Neural cell (in vitro differentiated cells): Measurements from ENCODE around the gene PHACTR3. TPM values are rescaled to one million over a fixed set of nuclear protein-coding genes. Genes with fewer than 3 reads are reported as not detected.

Source experiments
- H2AFZ ChIP-seq: fragments of 200-600, 300-800 bp; sonication (generic), shearing (Covaris generic); 2 replicates; pipeline ENCODE4 v1.6.0; 2014; ENCODE audit warnings: low read depth, mild to moderate bottlenecking, antibody characterized with exemption, low read length, moderate library complexity
- H3F3A ChIP-seq: fragments of 200-600 bp; shearing (Covaris generic); 2 replicates; pipeline ENCODE4 v1.6.1; 2016; ENCODE audit warnings: mild to moderate bottlenecking, moderate library complexity, mixed read lengths, antibody characterized with exemption, low read length; ENCODE audit not compliant: insufficient read depth, poor library complexity, severe bottlenecking
- H3K27ac ChIP-seq: fragments of 200-600, 300-800 bp; sonication (generic), shearing (Covaris generic); 2 replicates; pipeline ENCODE4 v1.5.1; 2014; ENCODE audit warnings: mild to moderate bottlenecking, low read length, moderate library complexity
- H3K27me3 ChIP-seq: fragments of 300-800, 200-600 bp; sonication (generic), shearing (Covaris generic); 2 replicates; pipeline ENCODE4 v1.6.0; 2014; ENCODE audit warnings: mild to moderate bottlenecking, low read depth, low read length, moderate library complexity; ENCODE audit not compliant: insufficient read depth
- H3K36me3 ChIP-seq: fragments of 300-800, 200-600 bp; sonication (generic), shearing (Covaris generic); 2 replicates; pipeline ENCODE4 v1.5.1; 2014; ENCODE audit warnings: mild to moderate bottlenecking, antibody characterized with exemption, low read length, moderate library complexity; ENCODE audit not compliant: insufficient read depth
- H3K4me2 ChIP-seq: fragments of 300-800, 200-600 bp; sonication (generic), shearing (Covaris generic); 2 replicates; pipeline ENCODE4 v1.6.0; 2014; ENCODE audit warnings: mild to moderate bottlenecking, low read length
- H3K4me3 ChIP-seq: fragments of 300-800, 200-600 bp; sonication (generic), shearing (Covaris generic); 2 replicates; pipeline ENCODE4 v1.5.1; 2014; ENCODE audit warnings: mild to moderate bottlenecking, low read length, moderate library complexity
- H3K79me2 ChIP-seq: fragments of 200-600 bp; shearing (Covaris generic); replicated peaks from 2 replicates; pipeline ENCODE4 v1.6.0; 2014; ENCODE audit warnings: mild to moderate bottlenecking, low read length, moderate library complexity; ENCODE audit not compliant: insufficient read depth
- H3K9ac ChIP-seq: fragments of 300-800, 200-600 bp; sonication (generic), shearing (Covaris generic); 2 replicates; pipeline ENCODE4 v1.6.1; 2016; ENCODE audit warnings: mild to moderate bottlenecking, low read length, mixed read lengths
- H3K9me2 ChIP-seq: fragments of 200-600 bp; shearing (Covaris generic); 2 replicates; pipeline ENCODE4 v1.6.1; 2016; ENCODE audit warnings: mild to moderate bottlenecking, low read length, mixed read lengths; ENCODE audit not compliant: insufficient read depth
- H3K9me3 ChIP-seq: fragments of 200-600, 300-800 bp; sonication (generic), shearing (Covaris generic); 2 replicates; pipeline ENCODE4 v1.6.1; 2016; ENCODE audit warnings: mild to moderate bottlenecking, mixed run types, low read length, moderate library complexity, mixed read lengths
- H4K20me1 ChIP-seq: fragments of 200-600 bp; shearing (Covaris generic); 2 replicates; pipeline ENCODE4 v1.6.1; 2016; ENCODE audit warnings: mild to moderate bottlenecking, mixed run types; ENCODE audit not compliant: insufficient read depth
- EP300 ChIP-seq: fragments of 450-650 bp; conservative IDR thresholded peaks from 2 replicates; pipeline ENCODE4 v1.6.1; 2014; ENCODE audit warnings: antibody characterized with exemption, mild to moderate bottlenecking, moderate library complexity; ENCODE audit not compliant: poor library complexity, severe bottlenecking
- EZH2 ChIP-seq: fragments of 200-600, 300-800 bp; shearing (Covaris generic), sonication (generic); IDR thresholded peaks from 2 replicates; pipeline ENCODE4 v1.6.1; 2014; ENCODE audit warnings: antibody characterized with exemption, low read length, borderline replicate concordance, mild to moderate bottlenecking; ENCODE audit not compliant: insufficient read depth, poor library complexity, severe bottlenecking
- MXI1 ChIP-seq: fragments of 450-650 bp; conservative IDR thresholded peaks from 2 replicates; pipeline ENCODE4 v1.6.1; 2014; ENCODE audit warnings: antibody characterized with exemption, mild to moderate bottlenecking; ENCODE audit not compliant: poor library complexity, severe bottlenecking
- POLR2AphosphoS5 ChIP-seq: IDR thresholded peaks from 2 replicates; pipeline ENCODE4 v1.6.1; 2012
- RAD21 ChIP-seq: fragments of 450-650 bp; conservative IDR thresholded peaks from 2 replicates; pipeline ENCODE4 v1.6.1; 2014; ENCODE audit warnings: antibody characterized with exemption, mild to moderate bottlenecking, moderate library complexity
- SMC3 ChIP-seq: fragments of 450-650 bp; conservative IDR thresholded peaks from 2 replicates; pipeline ENCODE4 v1.6.1; 2014; ENCODE audit warnings: antibody characterized with exemption, mild to moderate bottlenecking, moderate library complexity; ENCODE audit not compliant: poor library complexity
- TAF1 ChIP-seq: IDR thresholded peaks from 2 replicates; pipeline ENCODE4 v1.6.1; 2012; ENCODE audit warnings: low read depth
- polyA plus RNA-seq: library from polyadenylated mRNA; depleted of rRNA; stranded (reverse); fragments of >200 nt; gene quantifications from 2 replicates; pipeline ENCODE4 v1.2.3, GENCODE V29; 2014
- TF ChIP-seq, protein P1 (sequence below): IDR thresholded peaks from 2 replicates; pipeline ENCODE4 v1.6.1; 2012; ENCODE audit warnings: borderline replicate concordance
- TF ChIP-seq, protein P2 (sequence below): fragments of 450-650 bp; IDR thresholded peaks from 2 replicates; pipeline ENCODE4 v1.5.1; 2014; ENCODE audit warnings: antibody characterized with exemption, mild to moderate bottlenecking, moderate library complexity; ENCODE audit not compliant: poor library complexity, severe bottlenecking

Gene PHACTR3
- polyA plus RNA-seq, 1 donor from 2014 or later: 1.3 TPM

DNA sequence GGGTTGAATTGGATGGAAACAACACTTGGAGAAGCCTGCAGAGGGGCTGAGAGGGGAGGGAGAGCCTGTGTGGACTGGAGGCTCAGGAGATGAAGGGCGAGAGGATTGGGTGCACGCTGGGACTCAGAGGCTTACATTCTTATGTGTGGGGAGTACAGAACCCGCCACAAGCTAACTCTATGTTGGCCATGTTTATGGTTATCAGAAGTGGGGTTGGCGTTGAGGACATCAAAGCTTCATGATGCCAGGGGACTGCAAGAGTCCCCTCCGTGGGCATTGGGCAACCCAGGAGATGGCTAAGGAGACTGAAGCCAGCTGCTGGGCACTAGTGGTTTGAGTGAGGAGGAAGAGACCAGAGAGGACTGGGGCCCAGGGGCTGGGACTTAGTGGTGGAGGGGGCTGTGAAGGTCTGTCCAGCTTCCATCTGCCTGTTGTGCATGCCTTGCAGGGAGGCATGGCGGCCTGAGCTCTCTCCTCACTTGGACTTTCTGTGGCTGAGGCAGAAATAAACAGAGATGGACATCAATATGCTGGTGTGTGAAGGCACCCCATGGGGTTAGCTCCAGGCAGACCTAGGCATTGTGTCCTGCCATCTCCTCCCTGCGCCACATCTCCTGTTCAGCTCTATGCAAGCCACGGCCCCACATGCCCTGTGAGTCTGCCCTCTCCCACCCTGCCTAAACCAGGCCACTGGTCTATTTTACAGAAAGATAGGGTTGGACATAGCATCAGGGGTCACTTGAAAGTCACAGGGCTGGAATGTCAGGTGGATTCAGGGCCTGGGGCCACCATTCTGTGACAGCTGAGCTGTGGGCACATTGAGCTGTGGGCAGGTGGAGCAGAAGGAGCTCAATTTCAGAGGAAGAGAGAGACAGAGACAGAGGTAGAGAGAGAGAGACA, 61.6 kb downstream of the PHACTR3 start:
- Histone ChIP-seq H3K27ac (no peak overlapping the region), H3K4me2 (no peak overlapping the region), H3K36me3 (no peaks in the 10 kb centered on the region), H3F3A (no peaks in the 10 kb centered on the region), H3K9me3 (no peaks in the 10 kb centered on the region), H4K20me1 (no peaks in the 10 kb centered on the region), H3K9me2 (no peaks in the 10 kb centered on the region), H3K4me3 (no peak overlapping the region), H3K9ac (no peak overlapping the region), H3K79me2 (no peaks in the 10 kb centered on the region), H3K27me3 (no peaks in the 10 kb centered on the region), H2AFZ (no peak overlapping the region)
- no peak for TF ChIP-seq EP300
- TF ChIP-seq, protein P1, sequence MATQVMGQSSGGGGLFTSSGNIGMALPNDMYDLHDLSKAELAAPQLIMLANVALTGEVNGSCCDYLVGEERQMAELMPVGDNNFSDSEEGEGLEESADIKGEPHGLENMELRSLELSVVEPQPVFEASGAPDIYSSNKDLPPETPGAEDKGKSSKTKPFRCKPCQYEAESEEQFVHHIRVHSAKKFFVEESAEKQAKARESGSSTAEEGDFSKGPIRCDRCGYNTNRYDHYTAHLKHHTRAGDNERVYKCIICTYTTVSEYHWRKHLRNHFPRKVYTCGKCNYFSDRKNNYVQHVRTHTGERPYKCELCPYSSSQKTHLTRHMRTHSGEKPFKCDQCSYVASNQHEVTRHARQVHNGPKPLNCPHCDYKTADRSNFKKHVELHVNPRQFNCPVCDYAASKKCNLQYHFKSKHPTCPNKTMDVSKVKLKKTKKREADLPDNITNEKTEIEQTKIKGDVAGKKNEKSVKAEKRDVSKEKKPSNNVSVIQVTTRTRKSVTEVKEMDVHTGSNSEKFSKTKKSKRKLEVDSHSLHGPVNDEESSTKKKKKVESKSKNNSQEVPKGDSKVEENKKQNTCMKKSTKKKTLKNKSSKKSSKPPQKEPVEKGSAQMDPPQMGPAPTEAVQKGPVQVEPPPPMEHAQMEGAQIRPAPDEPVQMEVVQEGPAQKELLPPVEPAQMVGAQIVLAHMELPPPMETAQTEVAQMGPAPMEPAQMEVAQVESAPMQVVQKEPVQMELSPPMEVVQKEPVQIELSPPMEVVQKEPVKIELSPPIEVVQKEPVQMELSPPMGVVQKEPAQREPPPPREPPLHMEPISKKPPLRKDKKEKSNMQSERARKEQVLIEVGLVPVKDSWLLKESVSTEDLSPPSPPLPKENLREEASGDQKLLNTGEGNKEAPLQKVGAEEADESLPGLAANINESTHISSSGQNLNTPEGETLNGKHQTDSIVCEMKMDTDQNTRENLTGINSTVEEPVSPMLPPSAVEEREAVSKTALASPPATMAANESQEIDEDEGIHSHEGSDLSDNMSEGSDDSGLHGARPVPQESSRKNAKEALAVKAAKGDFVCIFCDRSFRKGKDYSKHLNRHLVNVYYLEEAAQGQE: no peak
- no peak for TF ChIP-seq RAD21
- TF ChIP-seq EZH2: no peak
- TF ChIP-seq TAF1: no peak
- TF ChIP-seq, protein P2, sequence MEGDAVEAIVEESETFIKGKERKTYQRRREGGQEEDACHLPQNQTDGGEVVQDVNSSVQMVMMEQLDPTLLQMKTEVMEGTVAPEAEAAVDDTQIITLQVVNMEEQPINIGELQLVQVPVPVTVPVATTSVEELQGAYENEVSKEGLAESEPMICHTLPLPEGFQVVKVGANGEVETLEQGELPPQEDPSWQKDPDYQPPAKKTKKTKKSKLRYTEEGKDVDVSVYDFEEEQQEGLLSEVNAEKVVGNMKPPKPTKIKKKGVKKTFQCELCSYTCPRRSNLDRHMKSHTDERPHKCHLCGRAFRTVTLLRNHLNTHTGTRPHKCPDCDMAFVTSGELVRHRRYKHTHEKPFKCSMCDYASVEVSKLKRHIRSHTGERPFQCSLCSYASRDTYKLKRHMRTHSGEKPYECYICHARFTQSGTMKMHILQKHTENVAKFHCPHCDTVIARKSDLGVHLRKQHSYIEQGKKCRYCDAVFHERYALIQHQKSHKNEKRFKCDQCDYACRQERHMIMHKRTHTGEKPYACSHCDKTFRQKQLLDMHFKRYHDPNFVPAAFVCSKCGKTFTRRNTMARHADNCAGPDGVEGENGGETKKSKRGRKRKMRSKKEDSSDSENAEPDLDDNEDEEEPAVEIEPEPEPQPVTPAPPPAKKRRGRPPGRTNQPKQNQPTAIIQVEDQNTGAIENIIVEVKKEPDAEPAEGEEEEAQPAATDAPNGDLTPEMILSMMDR: no peak

DNA sequence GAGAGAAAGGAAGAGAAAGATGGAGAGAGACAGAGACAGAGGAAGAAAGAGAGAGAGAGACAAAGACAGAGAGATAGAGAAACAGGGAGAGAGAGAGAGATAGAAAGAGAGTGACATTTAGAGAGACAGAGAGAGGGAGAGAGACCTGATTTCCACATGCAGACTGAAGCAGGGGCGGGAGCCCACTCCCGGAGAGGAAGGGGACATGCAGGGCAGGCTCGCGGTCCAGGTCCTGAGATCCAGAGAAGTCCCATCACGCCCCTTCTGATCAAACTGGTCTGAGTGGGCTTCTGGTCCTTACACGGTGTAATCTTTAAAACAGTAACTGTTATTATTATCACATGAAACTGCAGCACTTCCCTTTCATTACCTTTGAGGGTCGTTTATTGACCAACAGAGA, 62.2 kb downstream of the PHACTR3 start:
- H3K27me3 ChIP-seq: no peaks in the 10 kb centered on the region
- no peak overlapping the region for H2AFZ ChIP-seq
- no peak overlapping the region for H3K4me2 ChIP-seq
- no peaks in the 10 kb centered on the region for H4K20me1 ChIP-seq
- no peaks in the 10 kb centered on the region for H3K9me2 ChIP-seq
- TF ChIP-seq, protein P1: no peak
- TF ChIP-seq EZH2 (no peak), MXI1 (no peak), TAF1 (no peak), POLR2AphosphoS5 (no peak), SMC3 (no peak), RAD21 (no peak)
- TF ChIP-seq, protein P2: no peak
- no peaks in the 10 kb centered on the region for H3F3A ChIP-seq
- no peak overlapping the region for H3K9ac ChIP-seq
- H3K36me3 ChIP-seq: no peaks in the 10 kb centered on the region
- no peak overlapping the region for H3K4me3 ChIP-seq
- H3K79me2 ChIP-seq: no peaks in the 10 kb centered on the region
- H3K27ac ChIP-seq: no peak overlapping the region
- H3K9me3 ChIP-seq: no peaks in the 10 kb centered on the region
